ENCODE results near the gene ONECUT1. TPM values are rescaled to one million over a fixed set of nuclear protein-coding genes. Genes with fewer than 3 reads are reported as not detected.

The ONECUT1 gene
- total RNA-seq, 2 donors from 2014 or later: not detected

- Mint-ChIP-seq H3K36me3 (ENCODE audit: low read depth) (peaks cover 4% of the 10 kb centered on the region), H3K4me3 (no peak overlapping the region), H3K27ac (no peak overlapping the region), H3K27me3 (peaks cover 86% of the 10 kb centered on the region), H3K4me1 (peaks cover 6% of the 10 kb centered on the region)
- ATAC-seq: no peak
- H3K9me3 ChIP-seq (ENCODE audit: control insufficient read depth, low read length, poor library complexity, severe bottlenecking): no peaks in the 10 kb centered on the region
- no peak for DNase-seq
Observed at GRCh38 chr15:52791776-52792175, 1.6 kb upstream of the ONECUT1 start.

DNA sequence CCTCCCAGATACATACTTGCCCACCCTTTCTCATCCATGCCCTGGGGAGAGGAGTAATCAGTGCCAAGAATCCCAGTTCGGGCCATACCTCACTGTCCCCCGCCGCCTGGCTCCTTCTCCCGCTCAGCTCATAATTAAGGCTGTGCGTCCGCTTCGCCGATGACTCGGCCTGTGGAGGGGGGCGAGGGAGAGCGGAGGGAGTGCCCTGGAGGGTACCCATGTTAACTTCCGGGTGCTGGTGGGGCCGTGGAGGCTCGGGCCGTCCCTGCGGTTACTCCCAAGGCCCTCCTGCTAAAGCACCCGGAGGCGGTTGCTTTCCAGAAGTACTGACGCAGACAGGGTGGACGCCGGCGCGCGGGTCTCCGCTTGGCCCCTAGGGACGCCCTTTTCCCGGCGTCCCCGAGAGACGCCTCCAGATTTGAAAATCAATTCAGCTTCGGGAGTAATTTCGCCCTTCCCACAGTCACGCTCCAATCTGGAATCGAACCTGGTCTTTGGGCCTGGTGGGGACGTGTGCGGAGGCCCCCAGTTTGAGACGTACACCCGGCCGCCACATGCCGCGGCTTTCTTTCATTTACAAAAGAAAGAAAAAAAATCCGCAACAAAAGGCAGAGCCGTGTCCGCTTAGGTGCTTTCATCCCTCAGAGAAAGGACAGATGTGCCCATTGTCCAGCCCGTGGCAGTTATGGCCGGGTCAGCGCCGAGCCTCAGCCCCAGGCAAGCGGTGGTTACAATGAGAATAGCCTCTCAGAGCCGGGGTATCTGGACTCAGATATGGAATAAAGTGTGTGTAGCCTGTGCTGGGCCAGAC, 1.0 kb upstream of the ONECUT1 start:
- H3K4me1 Mint-ChIP-seq: peaks cover 6% of the 10 kb centered on the region
- peaks cover 86% of the 10 kb centered on the region for H3K27me3 Mint-ChIP-seq
- H3K9me3 ChIP-seq (ENCODE audit: control insufficient read depth, low read length, poor library complexity, severe bottlenecking): no peaks in the 10 kb centered on the region
- peak overlapping the region; percentile 19 for H3K27ac Mint-ChIP-seq
- peaks cover 7% of the 10 kb centered on the region for H3K36me3 Mint-ChIP-seq (ENCODE audit: low read depth)
- DNase-seq (no peak), ATAC-seq (no peak)
- H3K4me3 Mint-ChIP-seq: peak overlapping the region; percentile 83

- peaks cover 8% of the 10 kb centered on the region for H3K4me1 Mint-ChIP-seq
- peak overlapping the region; percentile 83 for H3K4me3 Mint-ChIP-seq
- ATAC-seq: peak; percentile 46
- DNase-seq: no peak
- H3K27ac Mint-ChIP-seq: peak overlapping the region; percentile 19
- peaks cover 85% of the 10 kb centered on the region for H3K27me3 Mint-ChIP-seq
- no peaks in the 10 kb centered on the region for H3K9me3 ChIP-seq (ENCODE audit: control insufficient read depth, low read length, poor library complexity, severe bottlenecking)
- peaks cover 7% of the 10 kb centered on the region for H3K36me3 Mint-ChIP-seq (ENCODE audit: low read depth)
Observed at GRCh38 chr15:52789601-52790168, 451 bp downstream of the ONECUT1 start.

GRCh38 chr15:52789008-52789600, 1.0 kb downstream of the ONECUT1 start:
- no peak for ATAC-seq

GRCh38 chr15:52788099-52788986, 1.8 kb downstream of the ONECUT1 start:
- H3K9me3 ChIP-seq (ENCODE audit: control insufficient read depth, low read length, poor library complexity, severe bottlenecking): peaks cover 2% of the 10 kb centered on the region
- Mint-ChIP-seq H3K4me3 (peak overlapping the region; percentile 83), H3K36me3 (ENCODE audit: low read depth) (peaks cover 2% of the 10 kb centered on the region), H3K27ac (no peak overlapping the region), H3K27me3 (peaks cover 83% of the 10 kb centered on the region), H3K4me1 (peaks cover 13% of the 10 kb centered on the region)
- ATAC-seq (no peak), DNase-seq (no peak)

More at GRCh38 chr15:52789008-52789600, 1.0 kb downstream of the ONECUT1 start:
- Mint-ChIP-seq H3K27me3 (peaks cover 83% of the 10 kb centered on the region), H3K27ac (no peak overlapping the region), H3K4me3 (peak overlapping the region; percentile 83), H3K36me3 (ENCODE audit: low read depth) (peaks cover 2% of the 10 kb centered on the region), H3K4me1 (peaks cover 11% of the 10 kb centered on the region)
- DNase-seq: no peak
- H3K9me3 ChIP-seq (ENCODE audit: control insufficient read depth, low read length, poor library complexity, severe bottlenecking): no peaks in the 10 kb centered on the region

- Mint-ChIP-seq H3K36me3 (ENCODE audit: low read depth) (peaks cover 2% of the 10 kb centered on the region), H3K27me3 (peaks cover 83% of the 10 kb centered on the region), H3K27ac (no peak overlapping the region), H3K4me1 (peaks cover 13% of the 10 kb centered on the region), H3K4me3 (peak overlapping the region; percentile 7)
- ATAC-seq: no peak
- peaks cover 5% of the 10 kb centered on the region for H3K9me3 ChIP-seq (ENCODE audit: control insufficient read depth, low read length, poor library complexity, severe bottlenecking)
- DNase-seq: no peak
Observed at GRCh38 chr15:52787549-52788098, 2.5 kb downstream of the ONECUT1 start.

DNA sequence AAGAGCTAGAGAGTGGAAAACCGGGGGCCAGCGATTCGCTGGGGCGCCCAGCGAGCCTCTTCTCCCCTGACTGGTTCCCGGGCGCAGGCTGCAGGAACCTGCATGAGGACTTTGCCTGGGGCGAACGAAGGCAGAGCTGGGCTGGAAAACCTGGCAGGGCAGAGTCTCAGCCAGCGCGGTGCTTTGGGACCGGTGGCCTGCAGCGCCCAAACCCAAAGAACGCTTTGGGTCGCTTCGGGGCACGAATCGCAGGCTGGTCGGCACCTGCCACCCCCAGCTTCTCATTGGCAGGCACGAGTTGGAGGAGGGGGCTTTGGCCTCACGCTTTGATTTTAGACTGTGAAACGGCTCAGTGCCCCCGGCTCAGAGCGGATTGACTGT, 3.0 kb downstream of the ONECUT1 start:
- DNase-seq (no peak), ATAC-seq (no peak)
- Mint-ChIP-seq H3K27ac (no peak overlapping the region), H3K27me3 (peaks cover 80% of the 10 kb centered on the region), H3K36me3 (ENCODE audit: low read depth) (peaks cover 2% of the 10 kb centered on the region), H3K4me3 (peak overlapping the region; percentile 37), H3K4me1 (peaks cover 13% of the 10 kb centered on the region)
- peaks cover 5% of the 10 kb centered on the region for H3K9me3 ChIP-seq (ENCODE audit: control insufficient read depth, low read length, poor library complexity, severe bottlenecking)

- peak overlapping the region; percentile 37 for H3K4me3 Mint-ChIP-seq
- peaks cover 80% of the 10 kb centered on the region for H3K27me3 Mint-ChIP-seq
- peaks cover 2% of the 10 kb centered on the region for H3K36me3 Mint-ChIP-seq (ENCODE audit: low read depth)
- H3K27ac Mint-ChIP-seq: no peak overlapping the region
- no peak for ATAC-seq
- H3K4me1 Mint-ChIP-seq: peaks cover 13% of the 10 kb centered on the region
- peaks cover 5% of the 10 kb centered on the region for H3K9me3 ChIP-seq (ENCODE audit: control insufficient read depth, low read length, poor library complexity, severe bottlenecking)
- no peak for DNase-seq
Observed at GRCh38 chr15:52786436-52787122, 3.6 kb downstream of the ONECUT1 start.

DNA sequence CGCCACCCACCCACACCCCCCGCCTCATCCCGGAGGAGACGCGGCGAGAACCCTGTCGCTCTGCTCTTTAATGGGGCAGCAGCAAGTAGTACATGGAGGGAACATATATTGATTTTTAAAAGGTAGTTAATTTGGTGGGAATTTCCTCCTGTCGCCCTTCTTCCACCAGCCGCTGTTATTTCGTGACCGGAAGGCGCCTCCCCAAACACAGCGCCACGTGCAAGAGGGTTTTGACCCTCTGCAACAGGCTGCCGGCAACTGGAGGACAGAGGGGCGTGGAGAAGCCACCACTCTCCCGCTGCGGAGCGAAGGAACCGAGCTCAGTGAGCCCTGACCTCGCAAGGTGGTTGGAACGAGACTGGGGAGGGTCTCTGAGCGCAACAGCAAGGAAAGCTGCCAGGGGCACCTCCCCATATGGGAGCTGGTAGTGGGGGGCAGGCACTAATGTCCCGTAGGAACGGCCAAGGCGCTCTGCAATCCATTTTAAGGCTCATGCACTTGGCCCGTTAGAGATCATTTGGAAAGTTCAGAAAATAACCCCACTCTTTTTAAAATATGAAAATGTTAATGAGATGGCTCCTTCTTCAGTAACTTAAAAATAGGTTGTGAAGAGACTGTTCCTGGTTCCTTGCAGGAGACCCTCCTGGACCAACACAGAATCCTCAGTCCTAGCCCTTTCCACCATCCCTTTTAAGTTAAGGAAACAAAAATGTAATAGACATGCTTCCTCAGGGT, 4.3 kb downstream of the ONECUT1 start:
- H3K27ac Mint-ChIP-seq: no peak overlapping the region
- ATAC-seq (no peak), DNase-seq (no peak)
- peaks cover 80% of the 10 kb centered on the region for H3K27me3 Mint-ChIP-seq
- H3K4me1 Mint-ChIP-seq: peaks cover 13% of the 10 kb centered on the region
- H3K9me3 ChIP-seq (ENCODE audit: control insufficient read depth, low read length, poor library complexity, severe bottlenecking): peaks cover 5% of the 10 kb centered on the region
- H3K36me3 Mint-ChIP-seq (ENCODE audit: low read depth): peaks cover 2% of the 10 kb centered on the region
- peak overlapping the region; percentile 15 for H3K4me3 Mint-ChIP-seq

DNA sequence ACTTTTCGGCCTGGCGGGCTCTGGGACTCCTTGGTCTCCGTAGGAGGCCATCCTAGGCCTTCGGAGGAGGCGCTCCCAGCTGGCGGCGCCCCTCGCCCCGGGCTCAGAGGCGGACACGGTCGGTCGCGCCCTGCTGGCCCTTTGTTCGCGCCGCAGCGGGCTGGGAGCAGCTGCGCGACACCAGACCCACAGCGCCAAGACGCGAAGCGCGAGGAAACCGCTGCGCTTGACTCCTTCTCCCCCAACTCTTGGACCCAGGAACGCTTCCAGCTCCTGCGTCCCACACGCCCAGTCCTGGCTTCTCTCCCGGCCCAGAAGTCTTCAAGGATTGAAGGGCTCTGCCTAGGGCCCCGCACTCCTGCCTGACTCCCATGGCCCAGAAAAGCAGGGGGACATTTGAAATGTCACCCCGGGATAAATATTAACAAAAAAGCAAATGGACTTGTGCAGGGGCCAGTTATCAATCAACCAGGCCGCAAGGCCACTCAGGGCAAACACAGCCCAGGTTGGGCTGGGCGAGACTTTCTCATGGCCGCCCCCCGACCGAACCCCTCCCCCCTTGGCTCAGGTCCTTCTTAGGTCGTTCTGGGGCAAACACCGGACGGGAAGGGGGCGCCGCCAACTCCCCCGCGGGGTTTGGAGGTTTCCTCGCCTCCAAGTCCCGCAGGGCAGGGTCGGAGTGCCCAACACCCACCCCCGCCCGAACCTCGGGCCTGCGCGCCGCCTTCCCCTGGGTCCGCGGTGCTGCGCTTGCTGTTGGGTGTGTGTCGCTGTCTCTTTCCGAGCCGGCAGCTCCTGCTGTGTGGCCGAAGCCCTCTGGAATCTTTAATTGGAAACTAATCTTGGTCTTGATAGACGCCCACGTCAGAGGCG, 5.1 kb downstream of the ONECUT1 start:
- no peak for ATAC-seq
- Mint-ChIP-seq H3K27ac (no peak overlapping the region), H3K27me3 (peaks cover 87% of the 10 kb centered on the region), H3K4me1 (peaks cover 17% of the 10 kb centered on the region), H3K36me3 (ENCODE audit: low read depth) (peaks cover 2% of the 10 kb centered on the region), H3K4me3 (no peak overlapping the region)
- peaks cover 5% of the 10 kb centered on the region for H3K9me3 ChIP-seq (ENCODE audit: control insufficient read depth, low read length, poor library complexity, severe bottlenecking)
- DNase-seq: no peak

All from T-helper 17 cell (primary cell).